IMR-90 (cell line): ENCODE measurements around the gene EXD1.

Experiments
- BHLHE40 ChIP-seq: fragments of 150-350 bp; IDR thresholded peaks from 2 replicates; pipeline ENCODE4 v1.6.1; 2016; ENCODE audit warnings: mild to moderate bottlenecking, low read depth, low read length
- CEBPB ChIP-seq: IDR thresholded peaks from 2 replicates; pipeline ENCODE4 v1.6.1; 2012; ENCODE audit warnings: low read depth, low read length, improper control_type of control experiment
- CHD1 ChIP-seq: IDR thresholded peaks from 2 replicates; pipeline ENCODE4 v1.6.1; 2012; ENCODE audit warnings: low read depth, low read length, improper control_type of control experiment
- CTCF ChIP-seq: conservative IDR thresholded peaks from 2 replicates; pipeline ENCODE4 v1.5.1; 2012; ENCODE audit warnings: mild to moderate bottlenecking, low read depth, low read length, improper control_type of control experiment
- ELK1 ChIP-seq: fragments of 150-350 bp; IDR thresholded peaks from 2 replicates; pipeline ENCODE4 v1.6.1; 2016; ENCODE audit warnings: low read depth, mild to moderate bottlenecking, low read length, moderate library complexity, borderline replicate concordance
- MAZ ChIP-seq: IDR thresholded peaks from 2 replicates; pipeline ENCODE4 v1.6.1; 2012; ENCODE audit warnings: low read depth, mild to moderate bottlenecking, low read length, improper control_type of control experiment, moderate library complexity, borderline replicate concordance
- POLR2A ChIP-seq: IDR thresholded peaks from 2 replicates; pipeline ENCODE4 v1.6.1; 2012; ENCODE audit warnings: mild to moderate bottlenecking, low read depth, low read length
- RAD21 ChIP-seq: IDR thresholded peaks from 2 replicates; pipeline ENCODE4 v1.6.1; 2012; ENCODE audit warnings: low read length, improper control_type of control experiment
- RCOR1 ChIP-seq: IDR thresholded peaks from 2 replicates; pipeline ENCODE4 v1.6.1; 2012; ENCODE audit warnings: mild to moderate bottlenecking, low read length, improper control_type of control experiment; ENCODE audit not compliant: insufficient replicate concordance
- RFX5 ChIP-seq: IDR thresholded peaks from 2 replicates; pipeline ENCODE4 v1.8.0; 2012; ENCODE audit warnings: low read depth, mild to moderate bottlenecking, low read length, moderate library complexity
- SMC3 ChIP-seq: fragments of 150-350 bp; IDR thresholded peaks from 2 replicates; pipeline ENCODE4 v1.6.1; 2016; ENCODE audit warnings: low read depth, mild to moderate bottlenecking, antibody characterized with exemption, low read length, moderate library complexity
- USF2 ChIP-seq: fragments of 150-350 bp; IDR thresholded peaks from 2 replicates; pipeline ENCODE4 v1.6.1; 2017; ENCODE audit warnings: mild to moderate bottlenecking, antibody characterized with exemption, low read length, low read depth

GRCh38 chr15:41231422-41232226, 1.1 kb upstream of the EXD1 start:
- TF ChIP-seq POLR2A (no peak), CTCF (no peak), CHD1 (no peak), RAD21 (peak; percentile 25; the same call in 1 of the 2 replicates), USF2 (no peak), MAZ (no peak), ELK1 (no peak), RFX5 (no peak), SMC3 (no peak), RCOR1 (no peak), BHLHE40 (no peak), CEBPB (no peak)
